Measurements from ENCODE around the gene SPP2.

The SPP2 gene

DNA sequence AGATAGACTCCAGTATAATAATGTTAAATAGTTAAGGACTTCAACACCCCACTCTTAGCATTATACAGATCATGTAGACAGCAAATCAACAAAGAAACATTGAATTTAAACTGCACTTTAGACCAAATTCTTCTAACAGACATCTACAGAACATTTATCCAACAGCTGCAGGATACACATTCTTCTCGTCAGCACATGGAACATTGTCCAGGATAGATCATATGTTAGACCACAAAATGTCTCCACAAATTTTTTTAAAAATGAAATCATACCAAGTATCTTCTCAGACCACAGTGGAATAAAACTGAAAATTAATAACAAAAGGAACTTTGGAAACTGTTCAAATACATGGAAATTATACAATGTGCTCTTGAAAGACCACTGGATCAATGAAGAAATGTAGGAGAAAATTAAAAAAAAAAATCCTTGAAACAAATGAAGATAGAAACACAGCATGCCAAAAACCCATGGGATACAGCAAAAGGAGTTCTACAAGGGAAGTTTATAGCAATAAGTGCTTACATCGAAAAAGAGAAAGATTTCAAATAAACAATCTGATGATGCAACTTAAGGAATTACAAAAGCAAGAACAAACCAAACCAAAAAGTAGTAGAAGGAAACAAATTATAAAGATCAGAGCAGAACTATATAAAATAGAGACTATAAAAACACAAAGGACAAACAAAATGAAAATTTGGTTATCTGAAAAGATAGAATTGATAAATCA lies 12.3 kb upstream of the SPP2 start:
- DNase-seq (ENCODE audit: low read depth): peak; percentile 52

DNA sequence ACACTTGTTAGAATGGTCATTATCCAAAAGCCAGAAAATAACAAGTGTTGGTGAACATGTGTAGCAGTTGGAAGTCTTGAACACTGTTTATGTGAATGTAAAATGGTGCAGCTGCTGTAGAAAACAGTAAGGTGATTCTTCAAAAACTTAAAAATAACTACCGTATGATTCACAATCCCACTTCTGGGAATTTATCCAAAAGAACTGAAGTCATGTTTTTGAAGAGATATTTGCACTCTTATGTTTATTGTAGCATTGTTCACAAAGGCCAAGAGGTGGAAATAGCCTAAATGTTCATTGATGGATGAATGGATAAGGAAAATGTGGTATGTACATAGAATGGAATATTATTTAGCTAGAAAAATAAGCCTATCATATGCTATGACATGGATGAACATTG lies 6.3 kb upstream of the SPP2 start:
- DNase-seq (ENCODE audit: low read depth): peak; percentile 61

DNA sequence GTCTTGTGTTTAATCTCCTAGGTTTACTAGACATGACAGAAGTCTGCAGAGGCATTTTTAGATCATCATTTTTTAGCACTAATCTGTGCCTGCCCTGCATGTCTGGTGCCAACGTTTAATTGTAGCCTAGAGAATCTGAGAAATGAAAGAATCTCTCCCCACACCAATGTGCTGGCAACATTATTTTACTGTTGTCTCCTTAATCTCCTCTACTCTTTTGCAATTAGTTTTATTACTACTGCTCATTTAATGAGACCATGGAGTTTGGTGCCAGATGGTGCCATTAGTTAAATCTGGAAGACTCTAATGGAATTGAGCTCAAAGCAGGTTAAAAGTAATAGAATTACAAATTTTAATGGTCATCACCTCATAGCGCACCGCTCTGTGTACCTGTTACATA lies 4.0 kb upstream of the SPP2 start:
- no peak for DNase-seq (ENCODE audit: low read depth)

DNA sequence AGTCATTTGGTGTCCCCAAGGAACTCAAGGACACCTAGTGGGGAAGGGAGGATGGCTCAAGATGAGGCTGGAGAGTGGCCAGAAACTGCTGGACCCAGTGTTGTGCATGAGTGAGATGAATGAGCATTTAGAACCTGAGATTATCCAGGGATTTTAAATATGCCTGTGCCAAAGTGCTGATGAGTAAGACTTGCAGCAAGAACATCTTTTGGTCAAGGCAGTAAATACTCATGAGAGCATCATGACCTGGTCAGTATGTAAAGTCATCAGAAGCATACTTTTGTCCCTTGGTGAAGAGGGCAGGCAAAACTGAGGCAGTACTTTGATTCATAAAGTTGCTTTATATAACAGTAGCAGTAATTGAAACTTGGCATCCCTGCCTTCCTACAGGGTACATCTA lies 3.1 kb upstream of the SPP2 start:
- no peak for DNase-seq (ENCODE audit: low read depth)

DNA sequence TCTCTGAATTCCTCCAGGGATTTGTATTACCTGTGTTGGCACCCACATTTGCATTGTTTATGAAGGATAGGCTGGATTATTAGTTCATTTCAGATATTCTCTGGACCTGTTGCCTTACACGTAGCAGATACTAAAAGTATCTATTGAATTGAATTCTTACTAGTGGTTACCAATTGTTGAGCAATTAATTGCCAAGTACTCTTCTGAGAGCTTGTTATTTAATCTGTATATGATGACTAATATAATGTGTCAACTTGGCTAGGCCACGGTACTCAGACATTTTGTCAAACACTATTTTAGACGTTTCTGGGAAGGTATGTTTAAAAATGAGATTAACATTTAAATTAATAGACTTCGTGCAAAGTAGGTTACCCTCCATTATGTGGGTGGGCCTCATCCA lies 2.5 kb upstream of the SPP2 start:
- no peak for DNase-seq (ENCODE audit: low read depth)

DNA sequence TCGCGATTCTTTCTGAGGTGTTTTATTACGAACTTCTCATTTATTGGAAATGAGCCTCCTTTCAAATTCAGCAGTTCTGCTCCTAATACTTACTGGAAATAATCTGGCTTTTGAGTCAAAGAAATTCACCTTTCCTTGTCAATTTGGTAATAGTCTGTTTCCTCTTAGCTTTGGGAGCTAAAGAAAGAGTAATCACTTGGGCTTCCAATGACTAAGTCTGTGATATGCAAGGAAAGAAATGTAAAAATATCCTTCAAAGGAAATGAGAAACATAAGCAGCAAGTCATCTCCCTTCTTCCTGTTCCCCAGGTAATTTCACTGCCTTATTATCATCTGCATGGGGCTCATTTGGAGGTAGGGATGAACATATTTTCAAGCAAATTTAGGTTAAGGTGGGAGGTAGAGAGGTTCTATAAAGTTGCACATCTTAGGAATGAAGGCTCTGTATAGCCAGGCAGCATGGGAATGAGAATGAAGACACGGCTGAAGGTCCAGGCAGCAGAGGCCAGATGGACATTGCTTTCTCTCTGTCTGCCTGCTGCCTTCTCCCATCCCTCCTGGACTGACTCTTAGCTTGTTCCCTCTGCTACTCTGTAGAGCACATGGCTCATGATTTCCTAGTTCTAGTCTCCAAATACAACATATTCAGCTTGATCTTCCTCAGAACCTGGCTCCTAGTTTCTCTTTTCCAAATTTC lies 1.0 kb downstream of the SPP2 start:
- DNase-seq (ENCODE audit: low read depth): no peak

DNA sequence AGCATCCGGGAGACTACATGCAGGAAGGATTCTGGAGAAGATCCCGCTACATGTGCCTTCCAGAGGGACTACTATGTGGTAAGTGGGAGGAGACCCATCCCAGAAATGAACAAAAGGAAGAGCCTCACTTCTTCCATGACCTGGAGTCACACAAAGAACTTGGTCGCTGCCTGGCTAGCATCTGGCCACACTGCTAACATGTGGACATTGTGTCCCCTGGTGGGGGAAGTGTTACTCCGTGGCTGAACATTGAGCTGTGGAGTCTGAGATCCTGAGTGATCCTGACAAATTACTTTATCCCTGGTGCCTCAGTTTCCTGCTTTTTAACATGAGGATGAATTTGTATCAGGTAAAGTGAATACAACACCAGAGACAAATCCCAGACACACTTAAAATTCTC lies 8.4 kb downstream of the SPP2 start:
- no peak for DNase-seq (ENCODE audit: low read depth)

DNA sequence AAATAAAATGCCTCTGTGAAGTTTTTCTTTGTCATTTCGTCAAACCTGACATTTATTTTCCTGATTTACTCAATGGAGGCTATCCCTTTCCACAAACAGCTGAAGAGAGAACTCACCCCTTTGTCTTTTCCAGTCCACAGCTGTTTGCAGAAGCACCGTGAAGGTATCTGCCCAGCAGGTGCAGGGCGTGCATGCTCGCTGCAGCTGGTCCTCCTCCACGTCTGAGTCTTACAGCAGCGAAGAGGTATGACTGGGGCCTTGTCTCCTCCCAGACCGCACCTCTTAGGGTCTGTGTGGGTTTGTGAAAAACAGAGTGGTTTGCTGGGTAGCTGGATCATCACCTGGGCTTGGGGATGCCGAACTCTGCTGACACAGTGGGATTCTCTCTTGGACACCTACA lies 9.7 kb downstream of the SPP2 start:
- DNase-seq (ENCODE audit: low read depth): no peak

DNA sequence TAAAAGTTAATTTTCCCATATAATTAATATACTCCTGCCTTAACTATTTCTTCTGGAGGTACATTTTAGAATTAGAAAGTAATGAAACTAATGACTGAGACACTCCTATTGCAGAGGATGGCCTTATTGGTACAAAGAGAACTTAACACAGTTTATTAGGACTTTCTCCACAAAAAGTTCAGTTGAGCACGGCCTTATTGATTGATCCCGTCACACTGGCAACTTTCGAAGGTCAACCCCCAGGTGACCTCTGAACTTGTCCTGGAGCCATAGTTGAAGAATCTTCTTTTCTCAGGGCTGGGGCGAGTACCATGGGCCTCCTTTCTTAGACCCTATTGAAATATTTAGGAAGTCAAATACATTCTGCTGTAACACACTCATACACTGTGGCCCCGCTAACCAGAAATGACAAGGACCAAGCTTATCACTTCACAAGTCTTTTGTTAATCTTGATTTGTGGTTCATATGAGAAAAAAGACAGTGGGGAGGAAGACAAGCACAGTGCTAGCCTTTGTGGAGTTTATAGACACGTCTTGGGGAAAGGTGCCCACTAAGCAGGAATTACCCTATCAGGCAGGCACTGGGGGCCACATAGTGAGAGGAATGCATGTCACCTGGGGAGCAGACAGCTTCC lies 11.2 kb downstream of the SPP2 start:
- DNase-seq (ENCODE audit: low read depth): no peak

DNA sequence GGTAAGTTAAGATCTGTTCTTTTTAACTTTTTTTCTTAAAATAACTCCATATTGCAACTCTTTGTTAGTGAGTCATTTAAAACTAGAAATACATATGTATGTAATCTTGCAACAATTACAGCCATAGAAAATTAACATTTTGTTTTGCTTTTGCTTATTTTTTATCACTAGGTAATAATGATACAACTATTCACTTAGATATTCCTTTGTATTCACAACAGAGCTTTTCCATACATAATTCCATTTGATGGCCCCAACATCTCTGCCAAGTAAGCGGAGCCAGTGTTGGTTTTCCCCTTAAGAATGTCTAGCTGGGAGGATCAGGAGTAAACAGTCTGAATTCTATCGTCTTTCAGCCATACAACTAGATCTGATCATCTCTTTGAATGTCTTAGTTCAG lies 16.1 kb downstream of the SPP2 start:
- no peak for DNase-seq (ENCODE audit: low read depth)

DNA sequence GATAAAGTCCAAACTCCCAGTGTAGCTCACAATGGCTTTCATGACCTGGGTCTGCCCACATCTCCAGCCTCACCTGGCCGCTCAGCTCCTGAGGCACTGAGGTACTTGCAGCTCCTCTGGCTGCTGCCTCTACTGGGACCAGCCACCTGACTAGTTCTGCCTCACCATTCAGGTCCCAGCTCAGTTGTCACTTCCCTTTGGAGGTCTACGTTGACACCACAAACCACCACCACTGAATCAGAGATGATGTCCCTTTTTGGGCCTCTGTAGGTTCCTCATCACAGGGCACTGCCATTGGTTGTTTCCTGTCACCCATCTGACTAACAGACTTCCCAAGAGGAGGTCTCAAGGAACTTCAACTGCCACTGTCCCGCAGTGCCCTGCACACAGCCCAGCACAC lies 21.2 kb downstream of the SPP2 start:
- DNase-seq (ENCODE audit: low read depth): no peak

DNA sequence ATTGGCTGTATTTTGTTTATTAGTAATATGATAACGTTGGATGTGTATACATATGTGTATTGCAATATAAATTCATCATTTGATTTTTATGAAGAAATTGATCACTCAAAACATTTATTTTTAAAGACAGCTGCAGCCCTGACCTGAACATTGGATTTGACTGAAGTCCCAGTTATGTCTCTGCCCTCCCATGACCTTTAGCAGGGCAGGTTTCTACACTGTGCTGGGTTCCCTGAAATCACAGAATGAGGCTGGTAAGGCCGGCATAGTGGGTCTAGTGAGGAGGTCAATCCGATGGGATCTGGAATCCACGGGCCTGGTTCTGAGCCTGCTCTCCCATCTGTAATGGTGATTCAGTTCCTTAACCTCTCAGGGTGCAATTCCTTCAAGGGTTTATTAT lies 22.0 kb downstream of the SPP2 start:
- no peak for DNase-seq (ENCODE audit: low read depth)

DNA sequence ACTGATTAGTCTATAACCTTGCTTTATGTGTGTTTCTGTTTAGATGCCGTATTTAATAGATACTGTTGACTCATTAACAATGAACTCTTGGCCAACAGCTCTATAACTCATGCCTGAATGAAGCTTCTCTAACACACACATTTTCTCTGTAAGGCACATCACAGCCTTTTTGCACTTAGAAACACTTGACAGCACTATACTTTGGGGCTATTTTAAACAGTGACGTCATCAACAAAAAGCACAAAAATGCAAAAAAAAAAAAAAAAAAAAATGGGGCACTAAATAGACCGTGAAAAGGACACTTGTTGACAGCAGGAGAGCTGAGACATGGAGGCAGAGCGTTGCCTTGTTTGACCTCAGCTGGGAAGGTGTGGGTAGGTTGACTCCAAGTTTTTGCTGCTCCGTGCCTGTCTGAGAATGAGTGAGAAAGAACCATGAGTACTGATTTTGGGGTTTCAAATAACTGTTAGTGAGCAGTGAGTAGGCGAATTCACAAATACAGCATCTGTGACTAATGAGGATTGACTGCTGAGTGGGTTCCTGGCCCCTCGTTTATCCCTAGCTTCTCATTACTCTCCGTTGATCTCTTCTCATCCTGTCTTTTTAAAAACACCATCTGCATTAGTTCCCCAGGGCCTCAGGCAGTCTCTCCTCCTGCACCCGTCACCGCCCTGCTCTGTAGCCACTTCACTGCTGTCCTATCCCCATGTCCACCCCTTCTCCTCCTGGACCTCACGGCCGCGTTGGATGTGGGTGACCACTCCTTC lies 24.4 kb downstream of the SPP2 start:
- DNase-seq (ENCODE audit: low read depth): no peak

DNA sequence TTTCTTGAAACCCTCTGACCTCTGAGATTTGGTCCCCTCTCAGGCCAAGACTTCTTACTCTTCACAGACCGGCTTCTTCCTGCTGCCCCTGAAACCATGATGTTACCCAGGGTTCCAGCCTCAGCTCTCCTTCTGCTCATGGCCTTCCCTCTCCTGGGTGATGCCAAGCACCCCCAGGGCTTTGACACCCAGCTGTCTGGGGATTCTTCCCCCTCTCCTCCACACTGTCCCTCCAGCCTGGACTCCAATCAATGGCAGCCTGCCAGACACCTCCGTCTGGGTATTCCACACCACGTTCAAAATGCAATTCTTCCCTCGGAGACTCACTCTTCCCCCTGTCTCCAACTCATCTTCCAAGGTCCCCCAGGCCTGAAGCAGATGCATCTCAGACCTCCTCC lies 25.0 kb downstream of the SPP2 start:
- no peak for DNase-seq (ENCODE audit: low read depth)

DNA sequence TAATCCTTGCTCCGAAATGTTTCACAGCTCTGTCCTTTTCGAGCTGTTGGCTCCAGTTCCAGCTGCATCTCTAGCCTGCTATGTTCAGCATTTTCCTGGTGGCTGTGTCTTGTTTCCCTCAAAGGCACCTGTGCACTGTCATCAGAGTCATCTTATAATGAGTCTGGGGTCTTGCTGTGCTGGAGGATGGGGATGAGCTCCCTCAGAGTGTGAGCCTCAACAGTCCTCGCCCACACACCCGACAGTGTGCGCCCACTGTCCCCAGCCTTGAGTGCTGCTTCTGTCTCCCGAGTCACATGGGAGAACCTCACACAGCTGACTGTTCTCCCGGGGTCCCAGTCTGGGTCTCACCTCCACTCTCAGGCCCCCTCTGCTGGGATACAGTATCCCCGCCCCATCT lies 25.4 kb downstream of the SPP2 start:
- no peak for DNase-seq (ENCODE audit: low read depth)

DNA sequence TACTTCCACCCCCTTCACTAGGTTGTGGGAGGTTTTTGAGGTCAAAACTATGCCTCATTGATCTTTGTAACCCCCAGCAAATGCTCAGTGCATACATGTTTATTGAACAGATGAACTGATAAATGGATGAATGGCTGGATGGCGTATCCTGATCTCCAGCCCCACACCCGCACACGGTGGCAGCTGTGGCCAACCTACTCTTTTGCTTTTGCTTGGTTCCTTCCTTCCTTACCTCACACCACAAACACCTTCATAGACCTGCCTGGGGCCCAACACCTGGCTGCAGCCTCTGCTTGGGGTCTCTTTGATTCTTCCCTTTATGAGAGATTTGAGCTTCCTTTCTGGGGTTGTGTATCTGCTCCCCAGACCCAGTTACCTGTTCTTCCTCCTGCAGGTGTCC lies 25.9 kb downstream of the SPP2 start:
- no peak for DNase-seq (ENCODE audit: low read depth)

DNA sequence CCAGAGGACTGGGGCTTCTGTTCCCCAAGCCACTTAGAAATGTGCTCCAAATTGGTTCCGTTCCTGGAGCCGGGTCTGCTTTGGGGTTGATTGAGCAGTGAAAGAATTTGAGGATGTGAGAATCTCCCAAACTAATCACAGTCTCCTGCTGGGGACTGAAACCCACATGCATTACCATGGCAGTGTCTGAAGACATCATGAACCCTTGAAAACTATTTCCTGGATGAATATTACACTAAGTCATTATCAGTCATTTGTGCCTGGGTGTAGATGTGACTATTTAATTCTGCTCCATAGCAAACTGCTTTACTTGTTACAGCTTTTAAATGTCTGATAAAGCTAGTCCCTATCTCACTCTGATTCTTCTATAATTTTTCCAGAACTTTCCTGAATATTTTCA lies 27.6 kb downstream of the SPP2 start:
- no peak for DNase-seq (ENCODE audit: low read depth)

DNA sequence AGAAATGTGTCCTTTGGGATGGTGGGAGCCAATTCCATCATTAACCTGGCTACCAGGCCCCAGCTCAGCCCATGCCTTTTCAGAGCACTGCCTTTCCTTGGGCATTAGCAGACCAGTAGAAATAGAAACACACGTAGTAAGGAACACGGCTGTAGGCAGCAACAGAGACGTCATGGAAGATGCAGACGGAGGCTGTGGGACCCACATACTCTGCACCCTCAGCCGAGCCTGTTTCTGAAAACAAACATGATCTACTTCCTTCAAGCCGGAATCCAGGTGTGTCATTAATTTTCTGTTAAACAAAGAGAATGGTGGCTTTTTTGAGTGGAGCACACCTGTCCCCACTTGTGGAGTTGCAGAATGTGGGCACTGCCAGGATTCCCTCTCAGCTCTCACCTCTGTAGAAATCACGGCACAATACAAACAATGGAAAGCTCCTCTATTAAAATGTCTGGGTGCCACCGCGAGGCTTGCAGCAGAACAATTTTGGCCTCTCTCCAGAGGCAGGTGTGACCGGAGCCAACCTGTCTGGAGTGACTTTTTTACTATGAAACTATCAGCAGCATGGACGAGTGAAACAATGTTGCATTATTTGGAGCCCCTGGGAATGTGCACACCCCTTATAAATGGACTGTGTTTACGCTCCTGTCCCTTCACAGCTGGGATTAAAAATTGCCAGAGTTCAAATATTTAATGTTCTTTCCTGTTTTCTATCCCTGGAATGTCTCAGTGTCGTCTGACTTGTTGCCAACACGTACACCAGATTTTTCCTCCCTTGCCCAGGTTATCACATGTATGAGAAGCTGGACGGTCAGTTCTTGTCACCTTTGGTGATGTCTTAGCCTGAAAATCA lies 31.7 kb downstream of the SPP2 start:
- DNase-seq (ENCODE audit: low read depth): no peak

DNA sequence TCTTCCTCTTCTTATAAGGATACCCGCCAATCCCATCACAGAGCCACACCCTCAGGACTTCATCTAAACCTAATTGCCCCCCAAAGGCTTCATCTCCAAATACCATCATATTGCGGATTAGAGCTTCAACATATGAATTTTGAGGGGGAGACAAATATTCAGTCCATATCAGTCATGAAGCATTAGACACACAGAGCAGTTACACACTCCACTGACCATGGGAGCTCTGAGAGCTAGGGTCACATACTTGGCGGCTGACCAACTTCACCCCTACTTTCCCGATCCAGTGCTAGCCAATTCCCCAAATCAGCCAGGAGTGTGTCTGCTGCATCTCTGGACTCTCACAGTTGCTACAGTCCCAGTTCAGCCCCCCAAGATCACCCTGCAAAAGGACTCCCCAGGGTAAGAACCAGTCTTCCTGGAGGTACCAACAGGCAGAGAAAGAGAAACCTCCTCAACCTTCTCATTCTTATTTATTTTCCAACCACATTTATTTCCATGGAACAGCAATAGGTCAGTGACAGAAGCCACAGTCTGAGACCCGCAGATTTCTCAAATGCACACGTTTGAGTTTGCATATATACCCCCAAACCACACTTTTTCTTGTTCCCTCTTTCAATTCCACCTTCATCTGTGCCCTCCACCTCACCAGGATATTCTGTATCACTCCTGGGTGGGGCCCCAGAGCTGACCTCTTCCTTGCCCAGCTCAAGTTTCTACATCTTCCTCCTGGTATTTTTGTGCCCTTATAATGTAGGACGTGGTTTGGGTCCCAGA lies 33.3 kb downstream of the SPP2 start:
- no peak for DNase-seq (ENCODE audit: low read depth)

DNA sequence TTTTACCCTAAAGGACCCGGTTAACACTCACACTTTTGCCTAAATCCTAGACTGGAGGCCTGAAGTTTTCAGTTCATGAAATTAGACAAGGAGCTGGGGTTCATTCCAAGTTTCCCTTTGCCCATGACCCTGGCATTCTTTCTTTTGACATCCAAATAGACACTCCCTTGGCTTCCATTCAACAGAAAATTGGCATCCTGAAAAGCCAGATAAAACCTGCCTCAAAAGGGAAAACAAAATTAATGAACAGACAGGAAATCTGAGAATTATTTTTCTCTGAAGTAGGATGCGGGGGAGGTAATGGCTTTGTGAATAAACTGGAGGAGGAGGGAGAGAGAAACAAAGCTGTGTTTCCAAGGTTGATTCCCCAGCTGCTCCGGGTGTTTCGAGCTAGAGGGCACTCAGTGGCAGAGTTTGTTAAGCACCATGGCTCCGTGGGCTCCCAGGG lies 41.0 kb downstream of the SPP2 start:
- DNase-seq (ENCODE audit: low read depth): no peak

DNA sequence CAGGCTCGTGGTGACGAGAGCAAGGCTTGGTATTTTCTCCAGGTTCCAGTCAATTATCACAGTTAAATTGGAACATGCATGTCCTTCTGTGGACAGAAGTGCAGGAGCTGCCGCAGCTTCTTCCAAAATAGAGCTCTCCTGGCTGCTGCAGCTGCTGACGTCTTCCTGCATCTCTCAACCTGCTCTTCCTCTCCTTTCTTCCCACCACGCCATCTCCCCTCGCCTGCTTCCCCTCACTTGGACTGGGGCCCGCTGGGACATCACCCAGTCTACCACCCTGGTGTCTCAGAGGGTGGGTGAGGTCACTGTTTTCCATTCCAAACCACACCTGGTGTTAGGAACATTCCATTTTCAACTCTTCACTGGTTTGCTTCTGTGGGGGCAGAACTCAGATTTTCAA lies 41.4 kb downstream of the SPP2 start:
- no peak for DNase-seq (ENCODE audit: low read depth)
